Gastrocnemius medialis (tissue), 4 donors: Measurements from ENCODE around the gene FAM204A.

Experiments used
- POLR2A ChIP-seq, 2 donors: fragments of 450-650 bp; IDR thresholded peaks; one replicate each; pipeline ENCODE4 v1.6.1; 2017; ENCODE audit warnings: antibody characterized with exemption in 2 of 2, mild to moderate bottlenecking in 2 of 2, moderate library complexity in 2 of 2
- TF ChIP-seq, protein P1 (sequence below), 5 experiments: fragments of 450-650 bp in 3 of 5; fragments of 200-600 bp in 2 of 5; sonication (generic) in 2 of 5; IDR thresholded peaks in 4 of 5; conservative IDR thresholded peaks in 1 of 5; 1 replicate in 4 of 5; 2 replicates in 1 of 5; pipeline ENCODE4 v1.5.1; 2016 to 2019; ENCODE audit warnings: antibody characterized with exemption in 5 of 5, mild to moderate bottlenecking in 3 of 5, moderate library complexity in 3 of 5

DNA sequence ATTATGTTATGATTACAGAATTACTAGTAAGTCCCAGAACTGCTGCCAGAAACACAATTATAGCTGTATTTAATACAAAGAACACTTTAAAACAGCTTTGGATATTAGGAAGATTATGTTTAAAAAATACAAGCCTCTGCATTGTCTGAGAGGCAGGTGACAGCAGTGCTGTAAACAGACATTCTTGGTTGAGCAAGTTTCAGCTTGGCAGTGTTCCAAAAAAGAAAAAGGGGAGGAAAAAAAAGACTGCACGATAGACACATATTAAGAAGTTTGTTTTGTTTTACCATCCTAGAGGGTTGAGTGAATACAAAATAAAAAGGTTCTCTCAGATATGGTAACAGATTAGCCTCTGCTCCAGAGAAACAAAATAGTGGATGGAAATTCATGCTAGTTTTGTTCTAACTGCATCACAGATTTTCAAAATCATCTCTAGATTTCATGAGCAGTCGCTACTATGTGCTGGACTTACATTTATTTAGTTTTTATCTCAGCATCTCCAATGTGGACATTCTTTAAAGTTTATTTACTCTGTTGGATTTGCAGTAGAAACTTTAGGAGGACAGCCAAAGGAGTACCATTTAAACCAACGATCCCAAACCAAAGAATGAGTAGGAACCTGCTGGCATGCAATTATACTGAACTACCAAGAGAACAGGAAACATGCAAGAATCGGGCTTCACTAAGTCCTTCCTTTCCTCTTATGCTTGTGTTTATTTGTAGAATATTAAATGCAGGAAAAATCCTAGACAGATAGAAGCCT, 9.0 kb downstream of the FAM204A start:
- TF ChIP-seq, protein P1, sequence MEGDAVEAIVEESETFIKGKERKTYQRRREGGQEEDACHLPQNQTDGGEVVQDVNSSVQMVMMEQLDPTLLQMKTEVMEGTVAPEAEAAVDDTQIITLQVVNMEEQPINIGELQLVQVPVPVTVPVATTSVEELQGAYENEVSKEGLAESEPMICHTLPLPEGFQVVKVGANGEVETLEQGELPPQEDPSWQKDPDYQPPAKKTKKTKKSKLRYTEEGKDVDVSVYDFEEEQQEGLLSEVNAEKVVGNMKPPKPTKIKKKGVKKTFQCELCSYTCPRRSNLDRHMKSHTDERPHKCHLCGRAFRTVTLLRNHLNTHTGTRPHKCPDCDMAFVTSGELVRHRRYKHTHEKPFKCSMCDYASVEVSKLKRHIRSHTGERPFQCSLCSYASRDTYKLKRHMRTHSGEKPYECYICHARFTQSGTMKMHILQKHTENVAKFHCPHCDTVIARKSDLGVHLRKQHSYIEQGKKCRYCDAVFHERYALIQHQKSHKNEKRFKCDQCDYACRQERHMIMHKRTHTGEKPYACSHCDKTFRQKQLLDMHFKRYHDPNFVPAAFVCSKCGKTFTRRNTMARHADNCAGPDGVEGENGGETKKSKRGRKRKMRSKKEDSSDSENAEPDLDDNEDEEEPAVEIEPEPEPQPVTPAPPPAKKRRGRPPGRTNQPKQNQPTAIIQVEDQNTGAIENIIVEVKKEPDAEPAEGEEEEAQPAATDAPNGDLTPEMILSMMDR (IDR thresholded peaks at IDR 0.05 in 4 of 5, conservative IDR thresholded peaks at IDR 0.05 in 1 of 5), result no peak
- TF ChIP-seq POLR2A (IDR thresholded peaks at IDR 0.05), result no peak
